ENCODE results near the gene LYG1. TPM values are rescaled to one million over a fixed set of nuclear protein-coding genes. Genes with fewer than 3 reads are reported as not detected.

Gene LYG1
- polyA plus RNA-seq, 2 of the 4 experiments (the other 2 are of a cell fraction), result 3.2 to 4.0 TPM

DNA sequence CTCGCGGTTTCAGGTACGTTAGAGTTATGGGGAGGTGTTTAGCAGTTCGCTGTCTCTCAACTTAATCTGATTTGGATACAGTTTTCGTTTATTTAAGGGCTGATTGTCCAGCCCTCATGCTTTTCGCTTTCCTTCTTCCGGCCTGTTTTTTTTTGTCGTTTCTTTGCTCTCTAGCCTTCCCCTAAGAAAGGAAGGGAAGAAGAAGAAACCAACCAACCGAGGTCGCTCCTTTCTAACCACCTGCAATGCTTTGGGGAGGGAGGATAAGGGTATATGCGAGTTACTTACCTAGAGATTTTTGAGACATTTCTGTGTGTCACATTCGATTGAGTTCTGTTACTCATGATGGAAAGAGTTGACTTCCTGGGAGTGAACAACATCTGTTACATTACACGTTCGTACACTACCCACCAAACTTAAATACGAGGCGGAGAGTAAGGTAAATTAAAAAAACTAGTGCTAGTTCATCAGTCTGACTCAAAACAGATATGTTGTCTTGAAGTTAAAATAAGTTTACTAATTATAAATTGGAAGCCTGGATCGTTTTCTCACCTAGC is 37.1 kb upstream of the LYG1 start:
- peak; percentile 4 to 8 for DNase-seq (ENCODE audit: low read depth in 1 of 2, low spot score in 1 of 2)
- no peak for ATAC-seq
- CTCF ChIA-PET, result interaction anchor here (1.5 to 2.9 kb wide), 4 partner anchors 8 to 158 kb away, joined by 4 to 18 read pairs (median 7); no protein-coding TSS in a partner anchor
- POLR2A ChIA-PET, result interaction anchor here (1.4 to 2.7 kb wide), 3 partner anchors 10 to 197 kb away, joined by 5 to 15 read pairs (median 12); partner anchors contain the start of genes LIPT1 and TSGA10
- Histone ChIP-seq H3K4me1 (peaks cover 45% of the 10 kb centered on the region), H3K4me3 (peak overlapping the region; percentile 88), H3K4me2 (peak overlapping the region; percentile 95), H3K27ac (peak overlapping the region; percentile 86 to 92), H3K9me3 (no peaks in the 10 kb centered on the region)
- no peak for FAIRE-seq
- TF ChIP-seq MAZ (IDR thresholded peaks at IDR 0.05; ENCODE audit: borderline replicate concordance, low read depth, low read length), result no peak
- no peak for TF ChIP-seq BHLHE40 (IDR thresholded peaks at IDR 0.05; ENCODE audit: low read depth, low read length)
- no peak for TF ChIP-seq CBX2 (IDR thresholded peaks at IDR 0.05; ENCODE audit: borderline replicate concordance, low read depth)
- no peak for TF ChIP-seq CEBPB (IDR thresholded peaks at IDR 0.05)
- TF ChIP-seq RNF2 (IDR thresholded peaks at IDR 0.05; ENCODE audit: borderline replicate concordance, low read depth), result no peak
- TF ChIP-seq NR3C1 (IDR thresholded peaks at IDR 0.05), result no peak
- TF ChIP-seq, protein P1, sequence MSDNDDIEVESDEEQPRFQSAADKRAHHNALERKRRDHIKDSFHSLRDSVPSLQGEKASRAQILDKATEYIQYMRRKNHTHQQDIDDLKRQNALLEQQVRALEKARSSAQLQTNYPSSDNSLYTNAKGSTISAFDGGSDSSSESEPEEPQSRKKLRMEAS (IDR thresholded peaks at IDR 0.05), result no peak
- no peak for TF ChIP-seq CHD2 (IDR thresholded peaks at IDR 0.05; ENCODE audit: low read length, partially characterized antibody)
- TF ChIP-seq HOXB5 (CRISPR knock-in tag; IDR thresholded peaks at IDR 0.05), result no peak
- no peak for TF ChIP-seq BCL3 (IDR thresholded peaks at IDR 0.05)
- 3% methylated on average over 17 of the region's 17 CpGs for WGBS (ENCODE audit: missing lambda C conversion rate)

GRCh38 chr2:99337113-99338028 is 36.4 kb upstream of the LYG1 start, which contains the start of gene EIF5B:
Gene EIF5B, plus strand, starts transcription at chr2:99337389. Its CDS starts 166 bp downstream, at chr2:99337555.
- ATAC-seq (peak; percentile 86 to 93), DNase-seq (ENCODE audit: low read depth in 1 of 2, low spot score in 1 of 2) (peak; percentile 91 to 97), FAIRE-seq (no peak)
- peak within 1 kb of the TSS; percentile 95 for H3K4me2 ChIP-seq
- H3K9me3 ChIP-seq, result no peaks in the 10 kb centered on the region
- peaks cover 45% of the 10 kb centered on the region for H3K4me1 ChIP-seq
- H3K4me3 ChIP-seq, result peak within 1 kb of the TSS; percentile 88
- H3K27ac ChIP-seq, result peak within 1 kb of the TSS; percentile 91 to 95
- ChIA-PET CTCF (interaction anchor here (1.1 to 3.0 kb wide), 11 partner anchors 9 to 158 kb away, joined by 3 to 18 read pairs (median 4); no protein-coding TSS in a partner anchor), POLR2A (interaction anchor here (0.6 to 2.9 kb wide), 12 partner anchors 11 to 1225 kb away, joined by 3 to 19 read pairs (median 4); partner anchors contain the start of genes LIPT1, MITD1, MRPL30 and PDCL3)
- under 1% methylated on average over 35 of the region's 87 CpGs for WGBS (ENCODE audit: missing lambda C conversion rate)
- TF ChIP-seq, protein P2, sequence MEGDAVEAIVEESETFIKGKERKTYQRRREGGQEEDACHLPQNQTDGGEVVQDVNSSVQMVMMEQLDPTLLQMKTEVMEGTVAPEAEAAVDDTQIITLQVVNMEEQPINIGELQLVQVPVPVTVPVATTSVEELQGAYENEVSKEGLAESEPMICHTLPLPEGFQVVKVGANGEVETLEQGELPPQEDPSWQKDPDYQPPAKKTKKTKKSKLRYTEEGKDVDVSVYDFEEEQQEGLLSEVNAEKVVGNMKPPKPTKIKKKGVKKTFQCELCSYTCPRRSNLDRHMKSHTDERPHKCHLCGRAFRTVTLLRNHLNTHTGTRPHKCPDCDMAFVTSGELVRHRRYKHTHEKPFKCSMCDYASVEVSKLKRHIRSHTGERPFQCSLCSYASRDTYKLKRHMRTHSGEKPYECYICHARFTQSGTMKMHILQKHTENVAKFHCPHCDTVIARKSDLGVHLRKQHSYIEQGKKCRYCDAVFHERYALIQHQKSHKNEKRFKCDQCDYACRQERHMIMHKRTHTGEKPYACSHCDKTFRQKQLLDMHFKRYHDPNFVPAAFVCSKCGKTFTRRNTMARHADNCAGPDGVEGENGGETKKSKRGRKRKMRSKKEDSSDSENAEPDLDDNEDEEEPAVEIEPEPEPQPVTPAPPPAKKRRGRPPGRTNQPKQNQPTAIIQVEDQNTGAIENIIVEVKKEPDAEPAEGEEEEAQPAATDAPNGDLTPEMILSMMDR (IDR thresholded peaks at IDR 0.05), result peak; percentile 78
- no peak for TF ChIP-seq NPAS2 (CRISPR knock-in tag; IDR thresholded peaks at IDR 0.05; ENCODE audit: borderline replicate concordance)
- no peak for TF ChIP-seq ATOH8 (CRISPR knock-in tag; IDR thresholded peaks at IDR 0.05; ENCODE audit: low read depth)
- TF ChIP-seq PHF8 (IDR thresholded peaks at IDR 0.05; ENCODE audit: borderline replicate concordance, low read depth), result 0 out of 2 replicates have a peak, but pooled peaks have one; percentile 66
- no peak for TF ChIP-seq NR3C1 (IDR thresholded peaks at IDR 0.05)
- TF ChIP-seq, protein P3, sequence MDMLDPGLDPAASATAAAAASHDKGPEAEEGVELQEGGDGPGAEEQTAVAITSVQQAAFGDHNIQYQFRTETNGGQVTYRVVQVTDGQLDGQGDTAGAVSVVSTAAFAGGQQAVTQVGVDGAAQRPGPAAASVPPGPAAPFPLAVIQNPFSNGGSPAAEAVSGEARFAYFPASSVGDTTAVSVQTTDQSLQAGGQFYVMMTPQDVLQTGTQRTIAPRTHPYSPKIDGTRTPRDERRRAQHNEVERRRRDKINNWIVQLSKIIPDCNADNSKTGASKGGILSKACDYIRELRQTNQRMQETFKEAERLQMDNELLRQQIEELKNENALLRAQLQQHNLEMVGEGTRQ (IDR thresholded peaks at IDR 0.05), result no peak
- 0 out of 3 replicates have a peak, but pooled peaks have one; percentile 36 for TF ChIP-seq BCL3 (IDR thresholded peaks at IDR 0.05)
- TF ChIP-seq MAZ (IDR thresholded peaks at IDR 0.05; ENCODE audit: borderline replicate concordance, low read depth, low read length), result no peak
- peak; percentile 69; the same call in 1 of the 2 replicates for TF ChIP-seq E2F6 (IDR thresholded peaks at IDR 0.05; ENCODE audit: borderline replicate concordance, low read depth)
- no peak for TF ChIP-seq RNF2 (IDR thresholded peaks at IDR 0.05; ENCODE audit: borderline replicate concordance, low read depth)
- no peak for TF ChIP-seq POLR2AphosphoS2 (conservative IDR thresholded peaks at IDR 0.05; ENCODE audit: low read length)
- no peak for TF ChIP-seq RARB (CRISPR knock-in tag; IDR thresholded peaks at IDR 0.05)
- no peak for TF ChIP-seq ESRRA (IDR thresholded peaks at IDR 0.05; ENCODE audit: borderline replicate concordance, low read length)
- TF ChIP-seq, protein P4, sequence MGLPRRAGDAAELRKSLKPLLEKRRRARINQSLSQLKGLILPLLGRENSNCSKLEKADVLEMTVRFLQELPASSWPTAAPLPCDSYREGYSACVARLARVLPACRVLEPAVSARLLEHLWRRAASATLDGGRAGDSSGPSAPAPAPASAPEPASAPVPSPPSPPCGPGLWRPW (IDR thresholded peaks at IDR 0.05), result no peak
- 0 out of 2 replicates have a peak, but pooled peaks have one; percentile 8 for TF ChIP-seq NFE2L2 (conservative IDR thresholded peaks at IDR 0.05; ENCODE audit: low read length)
- TF ChIP-seq RCOR1 (IDR thresholded peaks at IDR 0.05; ENCODE audit: low read depth, low read length), result no peak
- TF ChIP-seq KDM1A (IDR thresholded peaks at IDR 0.05; ENCODE audit: low read depth), result no peak
- TF ChIP-seq MYC (IDR thresholded peaks at IDR 0.05; ENCODE audit: borderline replicate concordance, low read length), result peak; percentile 69; the same call in 1 of the 2 replicates

All from A549 (cell line).